ENCODE results near the gene ATXN10. TPM values are rescaled to one million over a fixed set of nuclear protein-coding genes. Genes with fewer than 3 reads are reported as not detected.

ATXN10 gene
- total and polyA plus RNA-seq, 2 of the 8 experiments (the other 6 are each of a cell fraction or from before 2014, with no cell fraction given), result 134 to 210 TPM

GRCh38 chr22:45880716-45881523 lies 209.3 kb downstream of the ATXN10 start:
- Histone ChIP-seq H2BK120ac (replicated peaks; ENCODE audit: low read depth, low read length) (no peak overlapping the region), H2AK5ac (ENCODE audit: low read depth, low read length) (no peak overlapping the region), H3K27me3 (replicated peaks in 1 of 4; ENCODE audit: control insufficient read depth in 3 of 4, extremely low read depth in 1 of 4, insufficient read depth in 3 of 4, low read length in 3 of 4) (peaks cover 0 to 50% (median 30%) of the 10 kb centered on the region in 4 experiments; a peak in 6 of 7 replicates), H4K5ac (ENCODE audit: insufficient read length, low read depth, low read length) (no peak overlapping the region), H3K4me1 (replicated peaks in 1 of 4; ENCODE audit: control insufficient read depth in 3 of 4, insufficient read depth in 4 of 4, low read length in 3 of 4) (peaks cover 0 to 28% (median 22%) of the 10 kb centered on the region in 4 experiments; a peak in 6 of 7 replicates), H3K23ac (ENCODE audit: insufficient read length) (no peak overlapping the region), H2AFZ (ENCODE audit: low read length) (no peak overlapping the region), H3K9ac (replicated peaks in 1 of 4; ENCODE audit: extremely low read depth in 1 of 4, low read depth in 3 of 4, low read length in 3 of 4) (no peak overlapping the region), H3K14ac (ENCODE audit: insufficient read length) (no peak overlapping the region), H3K4ac (replicated peaks; ENCODE audit: insufficient read length, low read depth, low read length) (no peak overlapping the region), H4K20me1 (replicated peaks in 1 of 2; ENCODE audit: control insufficient read depth in 1 of 2, insufficient read depth in 2 of 2, low read length in 2 of 2) (peaks cover 2 to 7% of the 10 kb centered on the region in 2 experiments), H4K91ac (replicated peaks; ENCODE audit: insufficient read length, low read length) (no peak overlapping the region), H2BK20ac (ENCODE audit: low read length) (no peak overlapping the region), H3K56ac (replicated peaks; ENCODE audit: insufficient read length, low read depth, low read length) (no peak overlapping the region), H3K4me3 (ENCODE audit: extremely low read depth in 1 of 4, insufficient read depth in 2 of 4, low read depth in 3 of 4, low read length in 4 of 4) (peak overlapping the region in 3 of 4 experiments; percentile 4 to 57 (median 5); a peak in 5 of 8 replicates), H3K4me2 (ENCODE audit: insufficient read depth in 1 of 2, low read depth in 2 of 2, low read length in 2 of 2) (peak overlapping the region; percentile 16 to 70; a peak in 3 of 4 replicates), H3K27ac (ENCODE audit: low read depth, low read length) (no peak overlapping the region), H3K79me1 (ENCODE audit: low read depth, low read length) (no peaks in the 10 kb centered on the region), H3K18ac (ENCODE audit: extremely low read depth, low read length) (no peak overlapping the region; the same call in 1 of the 2 replicates), H3K79me2 (ENCODE audit: control insufficient read depth in 1 of 2, insufficient read depth in 2 of 2, low read length in 2 of 2) (no peaks in the 10 kb centered on the region), H2BK12ac (ENCODE audit: low read depth, low read length) (no peak overlapping the region), H4K8ac (ENCODE audit: extremely low read depth, insufficient read depth, low read length) (no peak overlapping the region), H3K9me3 (ENCODE audit: insufficient read depth in 2 of 2, low read depth in 1 of 2, low read length in 1 of 2) (no peaks in the 10 kb centered on the region), H2BK5ac (ENCODE audit: low read depth, low read length) (no peak overlapping the region), H3K23me2 (ENCODE audit: low read depth, low read length) (no peaks in the 10 kb centered on the region; the same call in 1 of the 2 replicates), H3K36me3 (ENCODE audit: control insufficient read depth in 2 of 4, insufficient read depth in 4 of 4, low read length in 3 of 4) (no peaks in the 10 kb centered on the region), H2BK15ac (ENCODE audit: low read length) (no peak overlapping the region)
- 28% methylated on average over 35 of the region's 49 CpGs; no CpG with 5 or more reads in 1 of the 2 experiments for WGBS, 2 experiments (ENCODE audit: extremely low coverage in 1 of 2, insufficient coverage in 1 of 2, insufficient read length in 1 of 2, insufficient replicate concordance in 2 of 2, low coverage in 1 of 2, low lambda C conversion rate in 2 of 2, missing lambda C conversion rate in 1 of 2)
- CTCF ChIA-PET (ENCODE audit: partially characterized antibody), result interaction anchor here (0.5 to 1.2 kb wide), 3 partner anchors 13 to 161 kb away, joined by 3 to 5 read pairs (median 4); no protein-coding TSS in a partner anchor
- no peak for DNase-seq (ENCODE audit: low read depth in 1 of 2, low spot score in 2 of 2)
- POLR2A ChIA-PET (ENCODE audit: partially characterized antibody), result no interaction called here
- FAIRE-seq, result no peak
- TF ChIP-seq USF2 (IDR thresholded peaks at IDR 0.05; ENCODE audit: low read length) (no peak), SP4 (IDR thresholded peaks at IDR 0.05; ENCODE audit: low read length) (no peak), POLR2AphosphoS5 (IDR thresholded peaks at IDR 0.05; ENCODE audit: low read depth, low read length) (no peak), BCL11A (IDR thresholded peaks at IDR 0.05; ENCODE audit: low read depth in 2 of 2, low read length in 2 of 2) (no peak), PHF8 (conservative IDR thresholded peaks at IDR 0.05; ENCODE audit: low read depth, low read length) (no peak), MAX (IDR thresholded peaks at IDR 0.05) (no peak), CBX8 (IDR thresholded peaks at IDR 0.05; ENCODE audit: borderline replicate concordance, low read depth, low read length) (no peak), TEAD4 (IDR thresholded peaks at IDR 0.05; ENCODE audit: low read depth, low read length) (no peak), RNF2 (IDR thresholded peaks at IDR 0.05; ENCODE audit: borderline replicate concordance, low read depth, low read length, missing control alignments, poor library complexity, severe bottlenecking) (no peak), SIX5 (IDR thresholded peaks at IDR 0.05; ENCODE audit: low read depth, low read length) (no peak), TCF12 (IDR thresholded peaks at IDR 0.05; ENCODE audit: low read depth, low read length) (no peak)

Data from H1 (cell line).